Measurements from ENCODE around the gene OR2G6. TPM values are rescaled to one million over a fixed set of nuclear protein-coding genes. Genes with fewer than 3 reads are reported as not detected.
"Not testable (repeated sequence)": the region's sequence is repeated elsewhere in the genome, so short reads cannot be mapped to it uniquely, and the experiment has no call there.

The OR2G6 gene
- polyA plus RNA-seq, 4 donors = 0.08 TPM; not detected in 3

DNA sequence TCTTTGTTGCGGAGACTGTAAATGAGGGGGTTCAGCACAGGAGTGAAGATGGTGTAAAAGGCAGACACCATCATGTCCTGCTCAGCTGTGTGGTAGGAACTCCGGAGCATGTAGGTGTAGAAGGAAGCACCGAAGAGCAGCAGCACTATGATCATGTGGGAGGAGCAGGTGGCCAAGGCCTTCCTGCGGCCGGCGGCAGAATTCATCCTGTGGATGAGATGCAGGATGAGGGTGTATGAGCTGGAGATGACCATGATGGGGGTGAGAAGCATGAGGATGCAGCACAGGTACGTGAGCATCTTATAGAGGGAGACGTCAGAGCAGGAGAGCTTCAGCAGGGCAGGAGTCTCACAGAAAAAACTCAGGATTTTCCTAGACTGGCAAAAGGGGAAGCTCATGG lies 66.0 kb downstream of the OR2G6 start:
- DNase-seq (ENCODE audit: low read depth in 4 of 4, low spot score in 3 of 4) = not testable (repeated sequence)

DNA sequence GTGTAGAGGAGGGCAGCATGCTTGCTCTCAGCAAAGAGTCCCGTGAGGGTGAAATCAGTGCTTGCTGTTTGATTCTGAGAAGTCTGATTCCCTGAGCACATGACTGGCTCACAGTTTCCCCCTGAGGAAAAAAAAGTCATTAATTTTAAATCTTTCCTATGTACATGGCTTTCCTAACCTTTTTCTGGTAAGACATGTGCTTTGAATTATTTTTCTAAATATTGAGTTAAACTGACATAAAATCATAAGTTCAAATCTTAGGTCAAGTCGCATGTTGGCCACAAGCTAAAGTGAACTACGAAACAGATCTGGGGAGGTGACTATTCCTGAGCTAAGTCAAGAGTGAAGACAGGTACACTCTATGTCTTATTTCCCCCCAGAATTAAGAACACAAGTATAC lies 66.8 kb downstream of the OR2G6 start, which contains the start of gene OR2T34:
Gene OR2T34, minus strand, starts transcription at position 101 of the 400 bp plus-strand sequence. Its CDS starts 0 bp downstream, at position 101.
- not testable (repeated sequence) for DNase-seq (ENCODE audit: low read depth in 4 of 4, low spot score in 3 of 4)

DNA sequence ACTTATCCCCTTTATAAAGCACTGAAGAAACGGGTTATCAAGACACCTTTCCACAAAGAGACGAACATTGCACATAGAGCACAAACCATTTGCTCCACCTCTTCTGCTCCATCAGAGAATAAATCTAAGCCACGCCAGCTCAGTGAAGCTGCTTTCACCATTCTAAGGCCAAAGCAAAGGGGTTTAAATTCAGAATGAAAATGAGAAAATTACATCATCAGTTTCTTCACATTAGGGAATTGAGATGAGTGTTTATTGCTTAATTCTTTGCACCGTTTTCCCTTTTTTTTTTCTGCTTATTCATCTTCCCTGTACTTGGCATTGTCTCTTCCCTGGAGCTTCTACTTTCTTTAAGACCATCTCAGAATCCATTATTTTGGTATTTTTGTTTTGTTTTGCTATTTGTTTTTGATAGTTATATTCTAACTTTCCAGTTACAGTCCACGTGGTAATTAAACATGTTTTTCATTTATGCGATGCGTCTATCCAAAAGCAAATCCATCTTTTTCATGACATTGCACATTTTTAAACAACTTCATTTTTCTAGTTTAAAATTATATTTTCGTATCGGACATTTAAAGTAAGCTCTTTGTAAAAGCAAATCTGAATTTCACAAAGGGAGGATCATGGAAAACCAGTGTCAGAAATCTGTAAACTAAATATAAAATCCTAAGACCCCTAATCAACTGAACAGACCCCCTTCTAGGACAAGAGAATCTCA lies 68.5 kb downstream of the OR2G6 start:
- DNase-seq (ENCODE audit: low read depth in 4 of 4, low spot score in 3 of 4) = no peak

Other genes with a start within 250 kb of the OR2G6 start
- under 1 TPM in 1 of 4 donors, not detected in 3; 0.05 TPM for gene OR2T33, start 230.1 kb upstream of the OR2G6 start, polyA plus RNA-seq (ENCODE audit: insufficient read length in 4 of 4)
- gene OR2T12, start 204.6 kb upstream of the OR2G6 start, polyA plus RNA-seq (ENCODE audit: insufficient read length in 4 of 4) = under 1 TPM in 2 of 4 donors, not detected in 2; 0.05 to 0.06 TPM
- not detected for gene OR2M7, start 183.5 kb upstream of the OR2G6 start, polyA plus RNA-seq (ENCODE audit: insufficient read length in 4 of 4)
- gene OR14C36, start 159.3 kb upstream of the OR2G6 start, polyA plus RNA-seq (ENCODE audit: insufficient read length in 4 of 4) = not detected
- not detected for gene OR2T4, start 146.4 kb upstream of the OR2G6 start, polyA plus RNA-seq (ENCODE audit: insufficient read length in 4 of 4)
- gene OR2T6, start 132.3 kb upstream of the OR2G6 start, polyA plus RNA-seq (ENCODE audit: insufficient read length in 4 of 4) = under 1 TPM in 2 of 4 donors, not detected in 2; 0.11 TPM
- gene OR2T1, start 105.0 kb upstream of the OR2G6 start, polyA plus RNA-seq (ENCODE audit: insufficient read length in 4 of 4) = not detected
- gene OR2T2, start 62.4 kb upstream of the OR2G6 start, polyA plus RNA-seq (ENCODE audit: insufficient read length in 4 of 4) = not detected
- not detected for gene OR2T3, start 34.7 kb upstream of the OR2G6 start, polyA plus RNA-seq (ENCODE audit: insufficient read length in 4 of 4)
- not detected for gene OR2T5, start 19.5 kb upstream of the OR2G6 start, polyA plus RNA-seq (ENCODE audit: insufficient read length in 4 of 4)
- gene OR2T29, start 54.7 kb downstream of the OR2G6 start, polyA plus RNA-seq (ENCODE audit: insufficient read length in 4 of 4) = not detected
- not detected for gene OR2T34, start 66.7 kb downstream of the OR2G6 start, polyA plus RNA-seq (ENCODE audit: insufficient read length in 4 of 4)
- under 1 TPM in 2 of 4 donors, not detected in 2; 0.14 to 0.34 TPM for gene OR2T10, start 89.6 kb downstream of the OR2G6 start, polyA plus RNA-seq (ENCODE audit: insufficient read length in 4 of 4)
- not detected for gene OR2T11, start 127.0 kb downstream of the OR2G6 start, polyA plus RNA-seq (ENCODE audit: insufficient read length in 4 of 4)
- gene OR2T35, start 137.2 kb downstream of the OR2G6 start, polyA plus RNA-seq (ENCODE audit: insufficient read length in 4 of 4) = not detected
- not detected for gene OR2T27, start 147.5 kb downstream of the OR2G6 start, polyA plus RNA-seq (ENCODE audit: insufficient read length in 4 of 4)
- not detected for gene OR14I1, start 194.7 kb downstream of the OR2G6 start, polyA plus RNA-seq (ENCODE audit: insufficient read length in 4 of 4)
- not detected for gene LYPD8, start 247.7 kb downstream of the OR2G6 start, polyA plus RNA-seq (ENCODE audit: insufficient read length in 4 of 4)